Small intestine (tissue), 7 donors: ENCODE results near the gene KANSL1. TPM values are rescaled to one million over a fixed set of nuclear protein-coding genes. Genes with fewer than 3 reads are reported as not detected.
A peak's percentile ranks its signal among the peaks of the same experiment; 100 is the strongest.

Source experiments
- DNase-seq, 2 donors: peaks; one replicate each; pipeline versions ENCODE4 v3.0.0 to v3.0.0-alpha.2; 2013
- FAIRE-seq: peaks from 2 replicates; lab custom pipeline; 2012; peaks lifted over from hg19 to GRCh38; lab: Jason Lieb, UNC
- H3K27ac ChIP-seq, 3 donors: one replicate each; pipeline ENCODE4 v1.5.1; 2013; ENCODE audit warnings: low read length in 2 of 3, mild to moderate bottlenecking in 2 of 3, control low read depth in 1 of 3, inconsistent platforms in 1 of 3, low read depth in 1 of 3, moderate library complexity in 1 of 3
- H3K27me3 ChIP-seq, 3 donors: one replicate each; pipeline ENCODE4 v1.6.1; 2013; ENCODE audit warnings: low read length in 3 of 3, inconsistent platforms in 1 of 3; ENCODE audit not compliant: control insufficient read depth in 3 of 3, insufficient read depth in 3 of 3
- H3K36me3 ChIP-seq, 3 donors: one replicate each; pipeline ENCODE4 v1.6.1; 2013; ENCODE audit warnings: low read length in 3 of 3, inconsistent platforms in 1 of 3, low read depth in 1 of 3, mild to moderate bottlenecking in 1 of 3, moderate library complexity in 1 of 3; ENCODE audit not compliant: control insufficient read depth in 3 of 3, insufficient read depth in 2 of 3
- H3K4me1 ChIP-seq, 3 donors: one replicate each; pipeline ENCODE4 v1.6.1; 2013; ENCODE audit warnings: low read length in 2 of 3, inconsistent platforms in 1 of 3, low read depth in 1 of 3, mild to moderate bottlenecking in 1 of 3, moderate library complexity in 1 of 3; ENCODE audit not compliant: control insufficient read depth in 3 of 3, insufficient read depth in 2 of 3
- H3K4me3 ChIP-seq, 3 donors: one replicate each; pipeline ENCODE4 v1.5.1; 2013; ENCODE audit warnings: low read length in 3 of 3, control low read depth in 1 of 3, inconsistent platforms in 1 of 3, low read depth in 1 of 3, mild to moderate bottlenecking in 1 of 3, moderate library complexity in 1 of 3
- H3K9me3 ChIP-seq, 2 donors: one replicate each; pipeline ENCODE4 v1.6.1; 2013; ENCODE audit warnings: low read depth in 1 of 2, low read length in 1 of 2; ENCODE audit not compliant: control insufficient read depth in 2 of 2, insufficient read depth in 1 of 2
- WGBS, 3 donors: extraction: QIAGEN DNeasy Blood & Tissue Kit; methylation state at CpG; one replicate each; pipeline ENCODE4 v1.1.7; 2013; 5-methylcytosine and 5-hydroxymethylcytosine counted together
- polyA plus RNA-seq, 4 donors: library from polyadenylated mRNA; stranded (reverse) in 3 of 4; unstranded in 1 of 4; fragments of 200-250 nt in 3 of 4; fragments of 120-200 nt in 1 of 4; gene quantifications; one replicate each; pipeline versions ENCODE4 v1.2.1 to v1.2.3, GENCODE V29; 2013
- donor health status: healthy with polysubstance abuse.
- donor health status: control.
- donor health status: control.
- donor health status: Bipolar disorder and iron deficiency.
- donor health status: healthy.

KANSL1 gene
- polyA plus RNA-seq, 4 donors = 12.7 to 54.0 (median 20.2) TPM

DNA sequence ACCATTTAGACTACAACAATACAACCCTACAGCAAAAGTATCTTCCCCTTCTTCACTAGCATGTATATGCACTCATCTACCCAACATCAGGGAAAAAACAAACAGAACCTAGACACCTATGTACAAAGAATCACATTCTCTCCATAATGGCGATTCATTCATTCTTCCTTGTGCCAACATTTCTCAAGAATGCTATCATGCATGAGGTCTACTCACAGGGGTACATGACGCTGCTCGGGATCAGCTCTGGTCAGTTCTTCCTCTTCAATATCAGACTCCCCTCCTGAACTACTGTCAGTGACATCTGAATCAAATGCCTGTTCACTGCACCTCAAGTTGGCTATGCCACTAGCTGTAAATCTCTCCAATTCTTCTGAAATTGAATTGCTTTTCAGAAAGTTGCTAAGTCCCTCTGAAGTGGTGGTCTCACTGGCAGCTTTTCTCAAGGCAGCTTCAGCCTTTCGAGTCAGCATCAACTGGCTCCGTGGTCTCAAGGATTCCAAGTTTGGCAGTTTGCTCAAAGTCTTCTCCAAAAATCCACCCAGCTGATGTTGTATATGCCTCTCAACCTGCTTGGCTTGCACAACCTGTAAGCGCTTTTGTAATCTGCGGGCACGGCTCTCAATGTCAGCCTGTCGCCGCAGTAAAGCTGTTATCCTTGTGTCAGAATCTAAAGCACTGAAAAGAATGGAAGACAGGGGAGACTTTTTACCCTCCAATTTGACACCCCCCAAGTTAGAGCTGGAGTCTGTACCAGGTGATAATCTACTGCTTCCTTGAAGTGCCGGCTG, 22.4 kb downstream of the KANSL1 start:
- Histone ChIP-seq H3K4me1 (peaks cover 0 to 9% (median 0%) of the 10 kb centered on the region in 3 donors), H3K27me3 (no peaks in the 10 kb centered on the region)
- 93 to 96% (median 93%) methylated on average over 11 of the region's 11 CpGs for WGBS, 3 donors

DNA sequence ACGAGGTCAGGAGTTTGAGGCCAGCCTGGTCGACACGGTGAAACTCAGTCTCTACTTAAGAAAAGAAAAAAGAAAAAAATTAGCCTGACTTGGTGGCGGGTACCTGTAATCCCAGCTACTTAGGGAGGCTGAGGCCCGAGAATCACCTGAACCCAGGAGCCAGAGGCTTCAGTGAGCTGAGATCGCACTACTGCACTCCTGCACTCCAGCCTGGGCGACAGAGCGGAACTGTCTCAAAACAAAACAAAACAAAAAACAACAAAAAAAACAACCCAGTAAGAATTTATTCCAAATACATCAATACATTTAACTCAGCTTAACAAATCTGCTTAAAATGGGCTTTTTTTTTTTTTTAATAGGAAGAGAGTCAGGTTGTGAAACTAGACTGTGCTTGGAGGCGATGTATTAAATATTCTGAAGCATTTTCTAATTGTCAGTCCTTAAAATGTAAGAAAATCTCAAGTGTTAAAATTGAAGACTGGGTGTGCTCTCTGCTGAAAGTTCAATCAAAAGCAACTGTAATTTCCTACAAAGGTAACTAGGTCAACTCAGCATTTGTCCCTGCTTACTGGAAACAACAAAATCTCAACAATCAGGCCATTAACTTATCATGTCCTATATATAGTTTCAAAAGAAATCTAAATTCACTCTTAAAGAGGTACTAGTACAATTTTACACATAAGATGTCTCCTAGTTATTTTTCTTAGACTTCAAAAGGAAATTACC, 23.2 kb downstream of the KANSL1 start:
- WGBS, 3 donors = 92 to 96% (median 94%) methylated on average over 9 of the region's 9 CpGs
- no peak overlapping the region for H3K4me3 ChIP-seq
- H3K36me3 ChIP-seq = peaks cover 10 to 33% (median 16%) of the 10 kb centered on the region in 3 donors
- no peaks in the 10 kb centered on the region for H3K27me3 ChIP-seq
- no peaks in the 10 kb centered on the region for H3K9me3 ChIP-seq
- FAIRE-seq = no peak
- peaks cover 0 to 9% (median 0%) of the 10 kb centered on the region in 3 donors for H3K4me1 ChIP-seq
- no peak overlapping the region for H3K27ac ChIP-seq
- no peak for DNase-seq

More for the DNA sequence above, 22.4 kb downstream of the KANSL1 start:
- H3K4me3 ChIP-seq = no peak overlapping the region
- peaks cover 10 to 28% (median 16%) of the 10 kb centered on the region in 3 donors for H3K36me3 ChIP-seq
- H3K27ac ChIP-seq = no peak overlapping the region
- H3K9me3 ChIP-seq = no peaks in the 10 kb centered on the region
- DNase-seq (no peak), FAIRE-seq (no peak)

DNA sequence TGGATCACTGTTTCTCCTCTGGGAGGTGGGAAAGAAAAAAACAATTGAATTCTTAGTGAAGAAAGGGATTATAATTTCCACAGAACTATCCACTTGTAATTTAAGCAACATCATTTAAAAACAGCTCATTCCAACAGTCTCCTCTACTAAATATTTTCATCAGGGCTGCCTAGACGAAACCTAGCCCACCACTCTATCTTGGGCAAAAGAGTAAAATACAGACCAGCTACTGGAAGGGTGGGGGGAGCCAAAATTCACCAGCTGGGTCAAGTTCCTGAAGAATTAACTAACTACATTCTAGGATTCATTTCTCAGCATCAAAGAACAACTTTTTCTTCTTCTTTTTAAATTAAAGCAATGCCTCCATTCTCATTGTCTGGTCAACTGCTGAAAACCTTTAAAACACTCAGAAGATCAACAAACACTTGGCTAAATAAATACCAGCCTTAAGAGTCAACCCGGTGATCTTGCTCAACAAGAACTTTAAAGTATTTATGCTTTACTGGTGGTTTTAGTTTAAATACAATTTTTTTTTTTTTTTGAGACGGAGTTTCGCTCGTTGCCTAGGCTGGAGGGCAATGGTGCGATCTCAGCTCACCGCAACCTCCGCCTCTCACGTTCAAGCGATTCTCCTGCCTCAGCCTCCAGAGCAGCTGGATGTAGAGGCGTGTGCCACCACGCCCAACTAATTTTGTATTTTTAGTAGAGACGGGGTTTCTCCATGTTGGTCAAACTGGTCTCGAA, 25.2 kb downstream of the KANSL1 start:
- peaks cover 0 to 2% of the 10 kb centered on the region in 2 donors for H3K9me3 ChIP-seq
- peaks cover 10 to 33% (median 16%) of the 10 kb centered on the region in 3 donors for H3K36me3 ChIP-seq
- H3K4me1 ChIP-seq = peaks cover 0 to 14% (median 9%) of the 10 kb centered on the region in 3 donors
- H3K4me3 ChIP-seq = no peak overlapping the region
- 83 to 89% (median 87%) methylated on average over 14 of the region's 14 CpGs for WGBS, 3 donors
- H3K27me3 ChIP-seq = no peaks in the 10 kb centered on the region
- H3K27ac ChIP-seq = no peak overlapping the region
- no peak for FAIRE-seq
- DNase-seq = no peak

DNA sequence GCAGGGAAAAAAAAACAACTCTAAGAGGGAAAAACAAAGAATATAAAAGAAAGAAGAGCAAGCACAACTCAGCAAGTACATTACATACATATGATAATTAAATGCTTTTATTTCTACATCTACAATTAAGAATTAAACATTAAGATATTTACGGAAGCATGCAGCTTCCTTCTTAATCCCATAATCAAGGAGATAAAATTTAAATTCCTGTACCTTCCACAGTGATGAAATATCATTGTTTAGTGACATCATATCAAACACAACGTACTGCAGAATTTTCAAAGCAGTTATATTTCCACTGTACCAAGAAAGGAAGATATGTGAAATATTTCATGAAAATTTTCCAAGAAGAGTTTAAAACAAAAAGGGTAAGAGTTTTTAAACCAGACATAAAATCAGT, 26.0 kb downstream of the KANSL1 start:
- FAIRE-seq (no peak), DNase-seq (no peak)
- peaks cover 0 to 2% of the 10 kb centered on the region in 2 donors for H3K9me3 ChIP-seq
- no peak overlapping the region for H3K4me3 ChIP-seq
- no peaks in the 10 kb centered on the region for H3K27me3 ChIP-seq
- H3K27ac ChIP-seq = no peak overlapping the region
- WGBS, 3 donors = 49 to 72% (median 65%) methylated on average over 2 of the region's 2 CpGs
- H3K36me3 ChIP-seq = peaks cover 10 to 33% (median 16%) of the 10 kb centered on the region in 3 donors
- H3K4me1 ChIP-seq = peaks cover 5 to 17% (median 15%) of the 10 kb centered on the region in 3 donors

DNA sequence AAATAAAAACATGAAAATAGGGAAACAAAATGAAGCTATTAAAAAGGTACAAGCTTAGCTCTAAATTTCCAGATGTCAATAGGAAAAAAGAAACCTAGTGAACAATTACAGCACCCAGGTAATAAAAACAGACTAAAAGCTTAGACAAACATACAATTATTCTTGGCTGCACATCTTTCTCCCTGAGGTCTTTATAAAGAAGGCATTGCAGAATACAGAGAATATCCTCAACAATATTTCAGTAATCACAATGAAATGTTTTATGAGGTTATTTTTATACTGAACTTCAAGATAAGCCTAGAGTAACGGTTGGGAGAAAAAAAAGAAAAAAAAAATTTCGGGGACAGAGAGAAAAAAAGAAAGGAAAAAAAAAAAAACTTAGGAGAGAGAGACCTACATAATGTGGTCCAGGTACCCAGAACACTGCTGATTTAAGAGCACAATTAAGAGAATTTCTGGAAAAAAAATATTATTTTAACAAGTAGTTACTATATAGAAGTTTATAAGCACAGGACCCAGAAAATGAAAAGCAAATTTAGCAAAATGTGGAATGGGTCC, 26.5 kb downstream of the KANSL1 start:
- FAIRE-seq (no peak), DNase-seq (no peak)
- H3K9me3 ChIP-seq = peaks cover 0 to 2% of the 10 kb centered on the region in 2 donors
- peaks cover 10 to 29% (median 13%) of the 10 kb centered on the region in 3 donors for H3K36me3 ChIP-seq
- H3K4me1 ChIP-seq = peaks cover 5 to 20% (median 18%) of the 10 kb centered on the region in 3 donors
- H3K4me3 ChIP-seq = no peak overlapping the region
- 26 to 44% (median 29%) methylated on average over 2 of the region's 2 CpGs for WGBS, 3 donors
- H3K27ac ChIP-seq = no peak overlapping the region
- no peaks in the 10 kb centered on the region for H3K27me3 ChIP-seq

DNA sequence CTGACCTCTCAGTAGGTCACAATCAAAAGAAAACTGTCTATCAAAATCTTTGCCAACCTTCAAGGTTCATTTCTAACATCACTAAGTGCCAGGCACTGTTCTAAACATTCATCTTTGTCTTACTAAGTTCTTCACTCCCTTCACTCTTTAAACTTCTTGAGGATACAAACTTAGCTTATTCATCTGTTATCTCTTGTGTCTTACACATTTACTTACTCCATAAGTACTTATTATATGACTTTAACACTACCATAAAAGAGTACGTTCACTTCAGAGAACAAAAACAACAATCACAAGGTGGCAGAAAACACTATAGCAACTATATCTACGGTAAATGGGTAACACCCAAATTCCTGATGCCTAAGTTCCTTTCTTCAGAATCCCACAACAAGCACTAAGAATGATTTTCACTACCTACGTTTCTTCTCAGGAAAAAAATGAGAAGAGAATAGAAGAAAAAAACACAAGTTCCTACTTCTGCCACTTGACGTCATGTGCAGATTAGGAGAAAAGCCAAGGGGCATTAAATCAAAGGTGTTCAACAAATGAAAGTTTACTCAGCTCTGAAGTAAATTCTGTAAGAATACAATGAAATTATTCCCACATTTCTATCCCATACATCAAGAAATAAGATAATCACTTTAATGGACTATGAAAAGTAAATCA, 29.2 kb downstream of the KANSL1 start:
- no peak for FAIRE-seq
- H3K9me3 ChIP-seq = peaks cover 0 to 2% of the 10 kb centered on the region in 2 donors
- peaks cover 0 to 17% (median 2%) of the 10 kb centered on the region in 3 donors for H3K36me3 ChIP-seq
- DNase-seq = peak in 1 of 2 donors; percentile 34
- H3K27me3 ChIP-seq = no peaks in the 10 kb centered on the region
- 53 to 63% (median 56%) methylated on average over 4 of the region's 4 CpGs for WGBS, 3 donors
- H3K4me1 ChIP-seq = peaks cover 5 to 20% (median 18%) of the 10 kb centered on the region in 3 donors
- no peak overlapping the region for H3K4me3 ChIP-seq
- peak overlapping the region in 1 of 3 donors; percentile 39 for H3K27ac ChIP-seq

DNA sequence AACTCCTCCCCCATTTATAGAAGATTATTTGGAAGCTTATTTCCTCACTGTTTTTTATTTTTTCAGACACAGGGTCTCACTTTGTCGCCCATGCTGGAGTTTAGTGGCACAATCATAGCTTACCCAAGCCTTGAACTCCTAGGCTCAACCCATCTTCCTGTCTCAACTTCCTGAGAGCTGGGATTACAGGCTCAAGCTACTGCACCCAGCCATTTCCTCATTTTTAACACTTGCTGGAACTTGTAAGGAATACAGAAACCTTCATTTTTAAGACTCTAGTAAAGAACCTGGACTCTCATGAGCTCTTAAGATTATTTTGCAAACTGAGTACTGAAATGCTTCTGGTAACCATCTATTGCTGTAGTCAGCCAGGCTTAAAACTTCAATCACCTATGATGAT, 29.9 kb downstream of the KANSL1 start:
- peaks cover 0 to 2% of the 10 kb centered on the region in 2 donors for H3K9me3 ChIP-seq
- H3K27me3 ChIP-seq = no peaks in the 10 kb centered on the region
- H3K4me1 ChIP-seq = peaks cover 7 to 22% (median 18%) of the 10 kb centered on the region in 3 donors
- DNase-seq = no peak
- H3K36me3 ChIP-seq = peaks cover 0 to 15% (median 2%) of the 10 kb centered on the region in 3 donors
- H3K4me3 ChIP-seq = no peak overlapping the region
- peak overlapping the region in 1 of 3 donors; percentile 39 for H3K27ac ChIP-seq
- no peak for FAIRE-seq
- WGBS, 3 donors = 82 to 96% (median 91%) methylated on average over 1 of the region's 1 CpG
